MM.1S (cell line): ENCODE results near the gene ARSI.

Source experiments
- CTCF ChIP-seq: fragments of 300-600 bp; sonication (generic); IDR thresholded peaks from 2 replicates; pipeline ENCODE4 v1.5.1; 2016; ENCODE audit warnings: antibody characterized with exemption, low read length, mixed read lengths
- EZH2 ChIP-seq: fragments of 300-600 bp; sonication (generic); optimal IDR thresholded peaks from 2 replicates; pipeline ENCODE3; 2017; ENCODE audit warnings: low read depth, mild to moderate bottlenecking, antibody characterized with exemption, low read length, mixed read lengths

GRCh38 chr5:150261231-150261630 is 41.5 kb downstream of the ARSI start:
- TF ChIP-seq CTCF, result no peak
- no peak for TF ChIP-seq EZH2
